ENCODE results near the gene SLC16A10. TPM values are rescaled to one million over a fixed set of nuclear protein-coding genes. Genes with fewer than 3 reads are reported as not detected.

The SLC16A10 gene
- polyA plus RNA-seq, 1 donor (not counting 4 experiments of a cell fraction or from before 2014, with no cell fraction given), result not detected

GRCh38 chr6:111260570-111261298 is 173.4 kb downstream of the SLC16A10 start:
- DNase-seq (ENCODE audit: low read depth, low spot score) (peak; percentile 30), FAIRE-seq (peak; percentile 78)
- TF ChIP-seq CTCF (optimal IDR thresholded peaks at IDR 0.05 in 1 of 3, IDR thresholded peaks at IDR 0.05 in 1 of 3, conservative IDR thresholded peaks at IDR 0.05 in 1 of 3; ENCODE audit: extremely low read depth in 1 of 3, insufficient read depth in 2 of 3, low read length in 3 of 3) (no peak), EZH2 (IDR thresholded peaks at IDR 0.05; ENCODE audit: low read length) (no peak)
- Histone ChIP-seq H3K4me1 (ENCODE audit: control insufficient read depth, extremely low read depth, insufficient read depth, low read length) (peaks cover 16% of the 10 kb centered on the region), H4K20me1 (ENCODE audit: control insufficient read depth, extremely low read depth, insufficient read depth, low read length) (no peaks in the 10 kb centered on the region), H3K9me1 (ENCODE audit: control insufficient read depth, extremely low read depth, insufficient read depth, low read length) (no peaks in the 10 kb centered on the region), H3K27ac (ENCODE audit: control insufficient read depth, insufficient read depth, low read length) (peak overlapping the region; percentile 91), H3K9ac (ENCODE audit: control insufficient read depth, extremely low read depth, insufficient read depth, low read length) (peak overlapping the region; percentile 84), H3K27me3 (ENCODE audit: control insufficient read depth, extremely low read depth, insufficient read depth, low read length) (no peaks in the 10 kb centered on the region), H3K4me2 (ENCODE audit: control insufficient read depth, extremely low read depth, insufficient read depth, low read depth, low read length) (peak overlapping the region; percentile 95), H3K79me2 (ENCODE audit: control insufficient read depth, insufficient read depth, low read length) (peaks cover 27% of the 10 kb centered on the region), H3K9me3 (ENCODE audit: control insufficient read depth, low read depth, low read length) (no peaks in the 10 kb centered on the region), H2AFZ (ENCODE audit: control insufficient read depth, low read length) (peak overlapping the region; percentile 40), H3K4me3 (ENCODE audit: control insufficient read depth in 2 of 3, extremely low read depth in 1 of 3, insufficient read depth in 2 of 3, low read depth in 1 of 3, low read length in 3 of 3) (peak overlapping the region; percentile 72 to 78 (median 73)), H3K36me3 (ENCODE audit: control insufficient read depth in 2 of 2, extremely low read depth in 1 of 2, insufficient read depth in 2 of 2, low read length in 2 of 2) (peaks cover 2 to 5% of the 10 kb centered on the region in 2 experiments)
- dilution Hi-C loops (cut with MboI; ENCODE audit: extremely low pct_ligation_motif_present, low sequenced_read_pairs), result no loop called here

GRCh38 chr6:111263837-111264236 is 176.5 kb downstream of the SLC16A10 start:
- peaks cover 27% of the 10 kb centered on the region for H3K4me1 ChIP-seq (ENCODE audit: control insufficient read depth, extremely low read depth, insufficient read depth, low read length)
- H3K27ac ChIP-seq (ENCODE audit: control insufficient read depth, insufficient read depth, low read length), result peak overlapping the region; percentile 33
- FAIRE-seq (no peak), DNase-seq (ENCODE audit: low read depth, low spot score) (no peak)
- H3K36me3 ChIP-seq (ENCODE audit: control insufficient read depth in 2 of 2, extremely low read depth in 1 of 2, insufficient read depth in 2 of 2, low read length in 2 of 2), result peaks cover 11% of the 10 kb centered on the region in 2 experiments
- no peaks in the 10 kb centered on the region for H3K9me3 ChIP-seq (ENCODE audit: control insufficient read depth, low read depth, low read length)
- no peak overlapping the region for H3K4me3 ChIP-seq (ENCODE audit: control insufficient read depth in 2 of 3, extremely low read depth in 1 of 3, insufficient read depth in 2 of 3, low read depth in 1 of 3, low read length in 3 of 3)
- peak overlapping the region; percentile 34 for H3K4me2 ChIP-seq (ENCODE audit: control insufficient read depth, extremely low read depth, insufficient read depth, low read depth, low read length)
- no peaks in the 10 kb centered on the region for H4K20me1 ChIP-seq (ENCODE audit: control insufficient read depth, extremely low read depth, insufficient read depth, low read length)
- H3K27me3 ChIP-seq (ENCODE audit: control insufficient read depth, extremely low read depth, insufficient read depth, low read length), result no peaks in the 10 kb centered on the region
- H3K79me2 ChIP-seq (ENCODE audit: control insufficient read depth, insufficient read depth, low read length), result peaks cover 38% of the 10 kb centered on the region
- H3K9me1 ChIP-seq (ENCODE audit: control insufficient read depth, extremely low read depth, insufficient read depth, low read length), result no peaks in the 10 kb centered on the region
- H3K9ac ChIP-seq (ENCODE audit: control insufficient read depth, extremely low read depth, insufficient read depth, low read length), result no peak overlapping the region
- dilution Hi-C loops (cut with MboI; ENCODE audit: extremely low pct_ligation_motif_present, low sequenced_read_pairs), result no loop called here
- H2AFZ ChIP-seq (ENCODE audit: control insufficient read depth, low read length), result no peak overlapping the region
- TF ChIP-seq EZH2 (IDR thresholded peaks at IDR 0.05; ENCODE audit: low read length) (no peak), CTCF (optimal IDR thresholded peaks at IDR 0.05 in 1 of 3, IDR thresholded peaks at IDR 0.05 in 1 of 3, conservative IDR thresholded peaks at IDR 0.05 in 1 of 3; ENCODE audit: extremely low read depth in 1 of 3, insufficient read depth in 2 of 3, low read length in 3 of 3) (no peak)
